Superior temporal gyrus (tissue), 1 donor: ENCODE measurements around the gene DRC7.
"Not testable (repeated sequence)": the region's sequence is repeated elsewhere in the genome, so short reads cannot be mapped to it uniquely, and the experiment has no call there.

Experiments used
- DNase-seq: peaks from one replicate; pipeline ENCODE4 v3.0.0-alpha.2; 2016; ENCODE audit errors: extremely low spot score

DRC7 gene

GRCh38 chr16:57761301-57761700 is 66.7 kb downstream of the DRC7 start:
- DNase-seq, result no peak

GRCh38 chr16:57761957-57762356 is 67.4 kb downstream of the DRC7 start:
- no peak for DNase-seq

DNA sequence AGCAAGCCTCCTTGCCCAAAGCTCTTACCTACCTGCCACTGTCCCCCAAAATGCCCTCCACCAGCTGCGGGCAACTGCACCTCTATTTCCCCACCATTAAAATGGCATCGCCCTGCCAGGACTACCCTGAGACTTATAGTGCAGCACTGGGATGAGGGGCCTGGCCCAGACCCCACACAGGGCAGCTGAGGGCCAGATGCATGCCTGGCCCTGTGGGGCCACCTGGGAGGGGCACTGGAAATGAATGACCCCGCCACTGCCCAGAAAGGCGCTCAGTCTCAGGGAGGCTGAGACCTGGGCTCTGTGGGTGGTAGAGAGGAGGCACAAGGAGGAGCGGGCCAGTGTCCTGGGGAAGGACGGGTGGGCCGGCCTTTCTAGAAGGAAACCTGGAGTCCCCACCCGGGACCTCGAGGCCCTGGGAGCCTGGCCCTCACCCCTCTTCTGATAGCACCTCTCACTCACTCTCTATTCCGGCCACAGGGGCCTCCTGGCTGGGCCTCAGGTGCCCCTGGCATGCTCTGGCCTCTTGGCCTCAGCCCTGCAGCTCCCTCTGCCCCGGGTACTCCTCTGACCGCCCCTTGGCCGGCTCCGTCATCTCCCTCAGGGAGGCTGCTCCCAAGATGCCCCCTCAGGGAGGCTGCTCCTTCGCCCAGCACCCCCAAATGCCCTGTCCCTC is 67.9 kb downstream of the DRC7 start:
- DNase-seq, result no peak

GRCh38 chr16:57763285-57764005 is 68.8 kb downstream of the DRC7 start:
- DNase-seq, result no peak

- no peak for DNase-seq
Measured at GRCh38 chr16:57764006-57764340, 69.4 kb downstream of the DRC7 start.

- DNase-seq, result peak; percentile 25
Measured at GRCh38 chr16:57764341-57765159, 69.9 kb downstream of the DRC7 start.

- DNase-seq, result no peak
Measured at GRCh38 chr16:57765160-57765728, 70.6 kb downstream of the DRC7 start.

DNA sequence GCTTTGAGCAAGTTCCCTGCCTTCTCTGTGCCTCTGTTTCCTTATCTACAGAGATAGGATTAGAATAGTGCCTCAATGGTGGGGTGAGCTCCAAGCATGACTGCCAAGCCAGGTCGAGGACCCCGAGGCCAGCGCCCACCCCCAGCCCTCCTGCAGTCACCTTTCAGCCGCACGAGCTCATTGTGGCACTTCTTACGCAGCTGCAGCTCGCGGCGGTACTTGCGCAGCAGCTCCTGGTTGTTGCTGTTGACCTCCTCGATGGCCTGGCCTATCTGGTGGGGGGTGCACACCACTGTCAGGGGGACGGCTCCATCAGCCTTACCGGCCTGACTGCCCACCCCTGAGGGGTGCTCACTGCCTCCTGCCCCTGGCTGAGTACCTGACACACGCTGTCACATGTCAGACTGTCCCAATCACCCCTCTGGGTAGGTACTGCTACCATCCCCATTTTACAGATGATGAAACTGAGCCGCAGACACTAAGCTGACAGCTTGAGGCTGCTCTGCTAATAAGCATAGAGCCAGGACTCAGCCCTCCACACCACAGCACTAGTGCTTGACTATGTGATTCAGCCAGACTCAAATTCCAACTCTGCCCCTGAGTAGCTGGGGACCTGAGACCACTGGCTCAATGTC is 72.2 kb downstream of the DRC7 start:
- no peak for DNase-seq

DNA sequence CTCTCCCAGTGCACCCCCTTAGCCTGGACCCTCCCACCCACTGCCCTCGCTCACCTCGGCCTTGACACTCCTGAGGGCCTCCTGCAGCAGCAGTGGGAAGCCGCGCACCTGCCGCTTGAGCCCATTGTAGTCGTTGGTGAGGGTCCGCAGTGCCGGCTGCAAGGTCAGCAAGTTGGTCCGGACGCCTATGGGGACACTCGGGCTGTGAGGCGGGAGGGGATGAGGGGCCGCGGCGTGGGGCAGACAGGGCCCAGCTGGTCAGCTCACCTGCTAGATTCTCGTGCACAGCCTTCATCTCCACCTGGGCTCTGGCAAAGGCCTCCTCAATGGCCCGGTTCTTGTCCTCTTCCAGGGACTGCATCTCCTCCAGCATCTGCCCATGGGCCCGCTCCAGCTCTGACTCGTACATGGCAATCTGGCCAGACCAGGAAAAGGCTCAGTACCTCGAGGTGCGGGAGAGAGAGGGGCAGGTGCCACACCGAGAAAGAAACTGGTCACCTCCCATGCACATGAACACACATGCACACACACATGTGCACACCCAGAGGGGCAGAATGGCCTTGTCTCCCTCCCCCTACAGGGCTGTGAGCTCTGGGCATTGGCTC is 75.0 kb downstream of the DRC7 start:
- no peak for DNase-seq

GRCh38 chr16:57770361-57770760 is 75.8 kb downstream of the DRC7 start:
- DNase-seq, result no peak

DNA sequence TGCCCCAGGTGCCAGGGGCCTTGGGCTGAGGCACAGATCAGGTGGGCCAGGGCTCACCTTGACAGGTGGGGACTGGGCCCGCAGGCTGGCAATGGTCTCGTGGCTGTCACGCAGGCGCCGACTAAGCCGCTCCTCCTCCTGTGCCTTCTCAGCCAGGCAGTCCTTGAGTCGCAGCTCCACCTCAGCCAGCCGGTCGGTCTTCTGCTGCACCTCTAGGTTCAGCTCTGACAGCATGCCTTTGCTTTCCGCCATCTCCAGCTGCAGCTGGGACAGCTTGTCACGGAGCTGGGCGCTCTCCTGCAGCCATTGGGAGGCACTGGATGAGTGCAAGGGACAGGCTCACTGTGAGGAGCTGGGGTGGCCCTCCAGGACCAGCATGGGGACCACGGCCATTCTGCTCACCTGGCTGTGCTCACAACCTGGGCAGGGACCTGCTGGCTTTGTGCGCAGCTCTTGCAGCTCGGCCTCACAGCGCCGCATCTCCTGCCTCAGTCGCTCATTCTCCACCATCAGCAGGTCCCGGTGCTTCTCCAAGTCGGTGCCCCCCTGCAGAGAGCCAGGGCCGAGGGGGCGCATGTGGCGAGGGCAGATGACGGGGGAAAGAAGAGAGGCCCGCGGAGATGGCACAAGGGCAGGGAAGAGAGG is 76.7 kb downstream of the DRC7 start:
- DNase-seq, result no peak

DNA sequence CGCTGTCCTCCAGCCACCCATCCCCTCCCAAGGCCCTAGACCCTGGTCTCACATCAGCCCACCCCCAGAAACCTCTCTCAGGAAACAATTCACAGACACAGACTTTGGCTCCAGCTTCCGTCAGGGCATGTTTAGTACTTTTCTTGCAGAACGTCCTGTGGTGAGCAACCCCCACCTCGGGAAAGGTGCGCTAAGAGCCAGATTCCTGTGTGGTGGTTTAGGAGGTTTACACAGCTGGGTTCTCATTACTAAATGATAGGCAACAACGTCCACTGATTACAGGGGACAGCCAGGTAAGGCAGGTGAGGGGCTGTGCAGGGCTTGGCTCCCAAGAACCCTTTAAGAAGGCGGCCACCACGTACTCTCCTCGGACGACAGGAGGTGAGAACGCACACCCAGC is 78.4 kb downstream of the DRC7 start:
- no peak for DNase-seq

GRCh38 chr16:57773655-57774295 is 79.2 kb downstream of the DRC7 start:
- DNase-seq, result no peak

DNA sequence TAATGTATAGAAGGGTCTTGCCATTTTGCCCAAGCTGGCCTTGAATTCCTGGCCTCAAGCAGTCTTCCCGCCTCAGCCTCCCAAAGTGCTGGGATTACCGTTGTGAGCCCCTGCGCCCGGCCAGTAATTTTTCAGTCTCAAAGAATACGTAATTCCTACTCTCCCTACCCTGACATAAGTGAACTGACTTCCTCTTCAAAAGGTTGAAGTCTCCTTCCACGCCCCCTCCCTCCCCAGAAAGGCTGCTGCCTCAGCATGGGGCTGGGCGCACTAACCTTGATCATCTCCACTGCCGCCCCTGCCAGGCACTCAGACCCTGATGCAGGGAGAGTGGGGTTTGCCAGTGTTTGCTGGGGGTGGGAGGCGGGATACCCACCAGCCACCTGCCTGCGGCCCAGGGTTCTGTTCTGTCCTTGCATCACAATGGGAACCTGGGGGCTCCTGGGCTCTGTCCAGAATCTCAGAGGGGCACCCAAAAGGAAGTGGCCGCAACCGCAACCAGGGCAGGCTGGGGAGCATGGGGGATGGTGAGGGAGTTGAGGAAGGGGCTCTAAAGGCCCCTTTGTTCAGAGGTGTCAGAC is 80.2 kb downstream of the DRC7 start:
- DNase-seq, result no peak

GRCh38 chr16:57775661-57776469 is 81.3 kb downstream of the DRC7 start:
- DNase-seq, result peak; percentile 65

GRCh38 chr16:57778658-57779057 is 84.1 kb downstream of the DRC7 start:
- DNase-seq, result no peak

DNA sequence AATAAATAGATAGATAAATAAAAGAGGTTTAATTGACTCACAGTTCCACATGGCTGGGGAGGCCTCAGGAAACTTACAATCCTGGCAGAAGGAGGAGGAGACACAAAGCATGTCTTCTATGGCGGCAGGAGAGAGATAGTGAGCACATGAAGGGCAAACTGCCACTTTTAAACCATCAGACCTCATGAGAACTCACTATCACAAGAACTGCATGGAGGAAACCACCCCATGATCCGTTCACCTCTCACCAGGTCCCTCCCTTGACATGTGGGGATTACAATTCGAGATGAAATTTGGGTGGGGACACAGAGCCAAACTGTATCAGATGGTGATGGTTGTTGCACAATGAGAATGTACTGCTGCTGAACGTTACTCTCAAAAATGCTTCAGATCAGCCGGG is 85.2 kb downstream of the DRC7 start:
- not testable (repeated sequence) for DNase-seq

DNA sequence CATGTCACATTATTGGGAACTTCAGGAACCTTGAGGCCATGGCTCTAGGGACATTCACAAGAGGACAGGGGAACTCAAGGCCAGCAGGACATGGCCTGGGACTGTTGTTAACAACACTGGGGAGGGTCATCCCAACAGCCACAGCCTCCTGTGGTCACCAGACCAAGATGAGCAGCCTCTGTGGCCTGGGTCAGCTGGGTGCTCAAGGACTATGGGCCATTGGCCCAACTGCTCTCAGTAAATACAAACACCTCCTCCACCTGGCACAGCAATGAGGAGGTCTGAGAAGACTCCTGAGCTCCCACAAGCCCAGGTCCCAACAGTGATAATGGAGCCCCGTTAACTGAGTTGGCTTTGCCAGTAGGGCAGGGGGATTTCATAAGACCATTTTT is 86.7 kb downstream of the DRC7 start:
- DNase-seq, result no peak
